Astrocyte (in vitro differentiated cells and primary cell): ENCODE results near the gene ACMSD.

Source experiments
- EZH2 ChIP-seq: IDR thresholded peaks from 2 replicates; pipeline ENCODE4 v1.6.1; 2012; ENCODE audit warnings: mild to moderate bottlenecking, low read length, inconsistent platforms; ENCODE audit not compliant: insufficient read depth
- TF ChIP-seq, protein P1 (sequence below): IDR thresholded peaks from 2 replicates; pipeline ENCODE4 v1.5.1; 2011; ENCODE audit warnings: low read depth, mild to moderate bottlenecking, inconsistent platforms, low read length, moderate library complexity; ENCODE audit not compliant: insufficient read depth

DNA sequence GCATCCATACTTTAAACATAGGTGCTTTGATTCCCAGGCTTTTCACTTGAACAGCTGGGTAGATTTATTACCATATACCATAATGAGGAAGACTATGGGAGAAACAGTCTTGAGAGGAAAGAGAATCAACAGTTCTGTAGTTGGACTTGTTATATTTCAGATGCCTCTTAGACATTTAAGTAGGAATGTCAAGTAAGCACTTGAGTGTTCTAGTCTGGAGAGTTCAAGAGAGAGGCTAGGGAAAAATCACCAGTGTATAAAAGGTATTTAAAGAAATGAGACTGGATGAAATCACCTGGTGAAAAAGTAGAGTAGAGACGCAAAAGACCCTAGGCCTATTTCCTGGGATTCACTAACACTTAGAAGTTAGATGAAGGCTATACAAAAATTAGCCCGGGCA lies 66.8 kb downstream of the ACMSD start:
- TF ChIP-seq, protein P1, sequence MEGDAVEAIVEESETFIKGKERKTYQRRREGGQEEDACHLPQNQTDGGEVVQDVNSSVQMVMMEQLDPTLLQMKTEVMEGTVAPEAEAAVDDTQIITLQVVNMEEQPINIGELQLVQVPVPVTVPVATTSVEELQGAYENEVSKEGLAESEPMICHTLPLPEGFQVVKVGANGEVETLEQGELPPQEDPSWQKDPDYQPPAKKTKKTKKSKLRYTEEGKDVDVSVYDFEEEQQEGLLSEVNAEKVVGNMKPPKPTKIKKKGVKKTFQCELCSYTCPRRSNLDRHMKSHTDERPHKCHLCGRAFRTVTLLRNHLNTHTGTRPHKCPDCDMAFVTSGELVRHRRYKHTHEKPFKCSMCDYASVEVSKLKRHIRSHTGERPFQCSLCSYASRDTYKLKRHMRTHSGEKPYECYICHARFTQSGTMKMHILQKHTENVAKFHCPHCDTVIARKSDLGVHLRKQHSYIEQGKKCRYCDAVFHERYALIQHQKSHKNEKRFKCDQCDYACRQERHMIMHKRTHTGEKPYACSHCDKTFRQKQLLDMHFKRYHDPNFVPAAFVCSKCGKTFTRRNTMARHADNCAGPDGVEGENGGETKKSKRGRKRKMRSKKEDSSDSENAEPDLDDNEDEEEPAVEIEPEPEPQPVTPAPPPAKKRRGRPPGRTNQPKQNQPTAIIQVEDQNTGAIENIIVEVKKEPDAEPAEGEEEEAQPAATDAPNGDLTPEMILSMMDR, result no peak
- TF ChIP-seq EZH2, result no peak
